ENCODE results near the gene PTPRD.

Gene PTPRD

DNA sequence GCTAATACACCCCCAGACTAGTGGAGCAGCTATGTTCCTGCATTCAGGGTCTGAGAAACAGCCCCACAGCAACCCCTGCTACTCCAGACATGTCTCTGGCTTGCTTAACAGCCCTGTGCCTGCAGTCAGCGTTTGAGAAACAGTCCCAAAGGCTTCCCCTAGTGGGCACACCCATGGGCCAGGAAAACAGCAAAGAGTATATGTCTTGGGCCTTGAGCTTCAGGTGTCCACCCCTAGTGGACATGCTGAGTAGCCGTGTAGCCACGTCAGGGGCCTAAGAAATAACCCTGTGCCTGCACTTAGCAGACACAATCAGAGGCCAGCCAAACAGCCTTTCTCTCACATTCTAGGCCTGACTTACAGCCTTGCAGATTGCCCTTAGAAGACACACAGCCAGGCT lies 698.6 kb downstream of the PTPRD start:
- no peak overlapping the region for H2AFZ ChIP-seq (ENCODE audit: low read length)
- no peaks in the 10 kb centered on the region for H3K27me3 ChIP-seq (ENCODE audit: insufficient read depth, low read length, poor library complexity, severe bottlenecking)
- no peak overlapping the region for H3K4me3 ChIP-seq (ENCODE audit: low read length, poor library complexity, severe bottlenecking)

GRCh38 chr9:9913276-9913832 lies 699.4 kb downstream of the PTPRD start:
- H3K9me3 ChIP-seq (ENCODE audit: insufficient read depth, low read depth, low read length) = no peaks in the 10 kb centered on the region
- H3K36me3 ChIP-seq (ENCODE audit: insufficient read depth, low read length) = no peaks in the 10 kb centered on the region
- TF ChIP-seq, protein P1, sequence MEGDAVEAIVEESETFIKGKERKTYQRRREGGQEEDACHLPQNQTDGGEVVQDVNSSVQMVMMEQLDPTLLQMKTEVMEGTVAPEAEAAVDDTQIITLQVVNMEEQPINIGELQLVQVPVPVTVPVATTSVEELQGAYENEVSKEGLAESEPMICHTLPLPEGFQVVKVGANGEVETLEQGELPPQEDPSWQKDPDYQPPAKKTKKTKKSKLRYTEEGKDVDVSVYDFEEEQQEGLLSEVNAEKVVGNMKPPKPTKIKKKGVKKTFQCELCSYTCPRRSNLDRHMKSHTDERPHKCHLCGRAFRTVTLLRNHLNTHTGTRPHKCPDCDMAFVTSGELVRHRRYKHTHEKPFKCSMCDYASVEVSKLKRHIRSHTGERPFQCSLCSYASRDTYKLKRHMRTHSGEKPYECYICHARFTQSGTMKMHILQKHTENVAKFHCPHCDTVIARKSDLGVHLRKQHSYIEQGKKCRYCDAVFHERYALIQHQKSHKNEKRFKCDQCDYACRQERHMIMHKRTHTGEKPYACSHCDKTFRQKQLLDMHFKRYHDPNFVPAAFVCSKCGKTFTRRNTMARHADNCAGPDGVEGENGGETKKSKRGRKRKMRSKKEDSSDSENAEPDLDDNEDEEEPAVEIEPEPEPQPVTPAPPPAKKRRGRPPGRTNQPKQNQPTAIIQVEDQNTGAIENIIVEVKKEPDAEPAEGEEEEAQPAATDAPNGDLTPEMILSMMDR (conservative IDR thresholded peaks at IDR 0.05; ENCODE audit: low read length) = no peak
- TF ChIP-seq EZH2phosphoT487 (IDR thresholded peaks at IDR 0.05; ENCODE audit: borderline replicate concordance) = no peak
- no peak overlapping the region for H3K9ac ChIP-seq (ENCODE audit: low read depth, low read length, poor library complexity, severe bottlenecking)
- no peak overlapping the region for H3K4me3 ChIP-seq (ENCODE audit: low read length, poor library complexity, severe bottlenecking)
- H3F3A ChIP-seq (ENCODE audit: low read depth) = no peaks in the 10 kb centered on the region
- no peak overlapping the region for H3K4me2 ChIP-seq (ENCODE audit: low read depth, low read length, poor library complexity, severe bottlenecking)
- peak overlapping the region; percentile 58; the same call in 1 of the 2 replicates for H2AFZ ChIP-seq (ENCODE audit: low read length)
- H3K79me2 ChIP-seq (ENCODE audit: insufficient read depth, low read length) = no peaks in the 10 kb centered on the region
- no peaks in the 10 kb centered on the region for H3K27me3 ChIP-seq (ENCODE audit: insufficient read depth, low read length, poor library complexity, severe bottlenecking)
- no peaks in the 10 kb centered on the region for H3K4me1 ChIP-seq (ENCODE audit: insufficient read depth, low read length, poor library complexity, severe bottlenecking)
- no peaks in the 10 kb centered on the region for H4K20me1 ChIP-seq (ENCODE audit: insufficient read depth, low read length, poor library complexity, severe bottlenecking)
- no peaks in the 10 kb centered on the region for H3K9me2 ChIP-seq (replicated peaks; ENCODE audit: low read depth, low read length)

More for the DNA sequence above, 698.6 kb downstream of the PTPRD start:
- Histone ChIP-seq H3K9ac (ENCODE audit: low read depth, low read length, poor library complexity, severe bottlenecking) (no peak overlapping the region), H4K20me1 (ENCODE audit: insufficient read depth, low read length, poor library complexity, severe bottlenecking) (no peaks in the 10 kb centered on the region), H3K4me1 (ENCODE audit: insufficient read depth, low read length, poor library complexity, severe bottlenecking) (no peaks in the 10 kb centered on the region), H3K9me3 (ENCODE audit: insufficient read depth, low read depth, low read length) (no peaks in the 10 kb centered on the region), H3F3A (ENCODE audit: low read depth) (no peaks in the 10 kb centered on the region), H3K36me3 (ENCODE audit: insufficient read depth, low read length) (no peaks in the 10 kb centered on the region), H3K79me2 (ENCODE audit: insufficient read depth, low read length) (no peaks in the 10 kb centered on the region), H3K9me2 (replicated peaks; ENCODE audit: low read depth, low read length) (no peaks in the 10 kb centered on the region), H3K4me2 (ENCODE audit: low read depth, low read length, poor library complexity, severe bottlenecking) (no peak overlapping the region)
- TF ChIP-seq, protein P1 (conservative IDR thresholded peaks at IDR 0.05; ENCODE audit: low read length) = 0 out of 2 replicates have a peak, but pooled peaks have one; percentile 29
- no peak for TF ChIP-seq EZH2phosphoT487 (IDR thresholded peaks at IDR 0.05; ENCODE audit: borderline replicate concordance)

GRCh38 chr9:9912459-9912858 lies 700.3 kb downstream of the PTPRD start:
- Histone ChIP-seq H3K4me3 (ENCODE audit: low read length, poor library complexity, severe bottlenecking) (no peak overlapping the region), H3K4me1 (ENCODE audit: insufficient read depth, low read length, poor library complexity, severe bottlenecking) (no peaks in the 10 kb centered on the region), H3K27me3 (ENCODE audit: insufficient read depth, low read length, poor library complexity, severe bottlenecking) (no peaks in the 10 kb centered on the region), H2AFZ (ENCODE audit: low read length) (no peak overlapping the region), H3K4me2 (ENCODE audit: low read depth, low read length, poor library complexity, severe bottlenecking) (no peak overlapping the region), H3K9me2 (replicated peaks; ENCODE audit: low read depth, low read length) (no peaks in the 10 kb centered on the region), H3F3A (ENCODE audit: low read depth) (no peaks in the 10 kb centered on the region), H3K9me3 (ENCODE audit: insufficient read depth, low read depth, low read length) (no peaks in the 10 kb centered on the region), H3K79me2 (ENCODE audit: insufficient read depth, low read length) (no peaks in the 10 kb centered on the region), H3K9ac (ENCODE audit: low read depth, low read length, poor library complexity, severe bottlenecking) (no peak overlapping the region), H4K20me1 (ENCODE audit: insufficient read depth, low read length, poor library complexity, severe bottlenecking) (no peaks in the 10 kb centered on the region), H3K36me3 (ENCODE audit: insufficient read depth, low read length) (no peaks in the 10 kb centered on the region)
- TF ChIP-seq, protein P1 (conservative IDR thresholded peaks at IDR 0.05; ENCODE audit: low read length) = peak; percentile 77
- TF ChIP-seq EZH2phosphoT487 (IDR thresholded peaks at IDR 0.05; ENCODE audit: borderline replicate concordance) = no peak

Measured in Loucy (cell line).